ENCODE data around the gene SLC6A11. TPM values are rescaled to one million over a fixed set of nuclear protein-coding genes. Genes with fewer than 3 reads are reported as not detected.
A peak's percentile ranks its signal among the peaks of the same experiment; 100 is the strongest.

SLC6A11 gene
- total RNA-seq, 4 donors from 2014 or later = not detected

DNA sequence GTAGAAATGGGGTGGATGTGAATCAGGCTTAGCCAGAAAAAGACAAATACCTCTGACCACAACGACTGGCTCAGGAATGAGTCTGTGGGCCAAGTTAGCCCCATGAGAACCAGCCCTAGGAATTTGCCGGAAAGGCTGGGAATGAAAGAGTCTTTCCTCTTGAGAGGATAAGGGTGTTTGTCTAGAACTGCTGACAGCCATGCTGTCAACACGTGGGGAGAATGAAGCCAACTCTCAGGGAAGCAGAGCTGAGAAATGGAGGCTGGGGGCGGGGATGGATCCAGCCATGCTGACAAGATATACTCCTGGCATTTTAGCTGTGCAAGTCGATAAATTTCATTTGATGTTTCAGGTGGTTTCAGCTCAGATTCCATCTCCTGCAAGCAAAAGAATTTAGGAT lies 165.9 kb downstream of the SLC6A11 start:
- Histone ChIP-seq H3K4me1 (peaks cover 18 to 26% of the 10 kb centered on the region in 2 donors), H3K27me3 (no peaks in the 10 kb centered on the region), H3K27ac (no peak overlapping the region), H3K36me3 (no peaks in the 10 kb centered on the region), H3K9me3 (no peaks in the 10 kb centered on the region), H3K4me3 (replicated peaks in 1 of 3) (no peak overlapping the region)
- no peak for DNase-seq
- WGBS, 2 donors = 39 to 49% methylated on average over 5 of the region's 5 CpGs
- TF ChIP-seq POLR2A (IDR thresholded peaks at IDR 0.05) = no peak
- TF ChIP-seq, protein P1, sequence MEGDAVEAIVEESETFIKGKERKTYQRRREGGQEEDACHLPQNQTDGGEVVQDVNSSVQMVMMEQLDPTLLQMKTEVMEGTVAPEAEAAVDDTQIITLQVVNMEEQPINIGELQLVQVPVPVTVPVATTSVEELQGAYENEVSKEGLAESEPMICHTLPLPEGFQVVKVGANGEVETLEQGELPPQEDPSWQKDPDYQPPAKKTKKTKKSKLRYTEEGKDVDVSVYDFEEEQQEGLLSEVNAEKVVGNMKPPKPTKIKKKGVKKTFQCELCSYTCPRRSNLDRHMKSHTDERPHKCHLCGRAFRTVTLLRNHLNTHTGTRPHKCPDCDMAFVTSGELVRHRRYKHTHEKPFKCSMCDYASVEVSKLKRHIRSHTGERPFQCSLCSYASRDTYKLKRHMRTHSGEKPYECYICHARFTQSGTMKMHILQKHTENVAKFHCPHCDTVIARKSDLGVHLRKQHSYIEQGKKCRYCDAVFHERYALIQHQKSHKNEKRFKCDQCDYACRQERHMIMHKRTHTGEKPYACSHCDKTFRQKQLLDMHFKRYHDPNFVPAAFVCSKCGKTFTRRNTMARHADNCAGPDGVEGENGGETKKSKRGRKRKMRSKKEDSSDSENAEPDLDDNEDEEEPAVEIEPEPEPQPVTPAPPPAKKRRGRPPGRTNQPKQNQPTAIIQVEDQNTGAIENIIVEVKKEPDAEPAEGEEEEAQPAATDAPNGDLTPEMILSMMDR (IDR thresholded peaks at IDR 0.05) = no peak
- intact Hi-C loops (cut with DNase I) = no loop called here

DNA sequence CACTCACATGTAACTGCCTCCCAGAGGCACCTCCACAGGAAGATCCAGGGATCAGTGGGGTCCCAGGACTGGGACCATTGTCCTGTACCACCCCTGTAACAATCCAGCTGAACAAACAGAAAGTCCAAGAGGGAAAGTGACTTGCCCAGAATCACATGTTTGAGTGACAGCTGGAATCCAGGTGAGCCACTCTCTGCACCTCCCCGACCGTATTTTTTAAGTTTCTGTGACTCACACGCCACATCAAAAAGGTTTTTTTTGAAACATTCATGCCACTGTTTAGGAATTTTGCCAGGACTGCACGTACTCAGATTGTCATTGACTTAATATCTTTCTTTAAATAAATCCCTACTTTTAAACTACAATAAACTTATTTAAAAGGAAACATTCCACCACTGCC lies 166.8 kb downstream of the SLC6A11 start:
- intact Hi-C loops (cut with DNase I) = no loop called here
- H3K4me3 ChIP-seq (replicated peaks in 1 of 3) = no peak overlapping the region
- TF ChIP-seq POLR2A (IDR thresholded peaks at IDR 0.05) = no peak
- TF ChIP-seq, protein P1 (IDR thresholded peaks at IDR 0.05) = no peak
- H3K27ac ChIP-seq = no peak overlapping the region
- 6 to 9% methylated on average over 4 of the region's 4 CpGs for WGBS, 2 donors
- H3K27me3 ChIP-seq = no peaks in the 10 kb centered on the region
- DNase-seq = no peak
- no peaks in the 10 kb centered on the region for H3K36me3 ChIP-seq
- no peaks in the 10 kb centered on the region for H3K9me3 ChIP-seq
- peaks cover 18 to 26% of the 10 kb centered on the region in 2 donors for H3K4me1 ChIP-seq

DNA sequence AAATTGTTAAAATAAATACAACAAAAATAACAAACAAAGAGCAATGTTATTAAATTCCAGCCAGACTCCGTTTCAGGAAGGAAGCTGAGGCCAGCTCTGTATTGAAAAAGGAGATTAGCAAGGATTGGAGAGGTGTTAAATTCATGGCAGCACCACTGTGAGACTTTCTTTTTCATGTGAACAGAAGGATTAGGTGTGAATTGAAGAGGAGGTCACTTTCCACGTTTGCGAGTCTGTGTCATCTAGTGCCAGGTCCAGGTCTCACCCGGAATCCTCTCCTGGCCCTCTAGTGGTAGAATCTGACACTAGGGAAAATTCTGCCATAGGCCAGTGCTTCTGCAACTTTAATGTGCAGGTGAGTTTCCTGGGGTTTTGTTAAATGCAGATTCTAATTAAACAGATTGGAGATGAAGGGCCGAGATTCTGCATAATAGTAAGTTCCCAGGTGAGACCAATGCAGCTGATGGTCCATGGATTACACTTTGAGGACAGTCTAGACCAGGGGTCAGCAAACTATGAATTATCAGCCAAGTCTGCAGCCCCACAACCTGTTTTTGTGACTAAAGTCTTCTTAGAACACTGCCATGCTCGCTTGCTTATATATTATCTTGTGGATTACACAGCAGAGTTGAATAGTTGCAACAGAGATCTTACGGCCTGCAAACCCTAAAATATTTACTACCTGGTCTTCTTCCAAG lies 167.3 kb downstream of the SLC6A11 start:
- intact Hi-C loops (cut with DNase I) = no loop called here
- no peaks in the 10 kb centered on the region for H3K9me3 ChIP-seq
- no peaks in the 10 kb centered on the region for H3K36me3 ChIP-seq
- H3K4me1 ChIP-seq = peaks cover 18 to 26% of the 10 kb centered on the region in 2 donors
- no peak overlapping the region for H3K27ac ChIP-seq
- no peaks in the 10 kb centered on the region for H3K27me3 ChIP-seq
- DNase-seq = peak; percentile 40
- no peak for TF ChIP-seq POLR2A (IDR thresholded peaks at IDR 0.05)
- TF ChIP-seq, protein P1 (IDR thresholded peaks at IDR 0.05) = peak; percentile 52 to 69 (median 64)
- WGBS, 2 donors = 23 to 27% methylated on average over 7 of the region's 7 CpGs
- no peak overlapping the region for H3K4me3 ChIP-seq (replicated peaks in 1 of 3)

DNA sequence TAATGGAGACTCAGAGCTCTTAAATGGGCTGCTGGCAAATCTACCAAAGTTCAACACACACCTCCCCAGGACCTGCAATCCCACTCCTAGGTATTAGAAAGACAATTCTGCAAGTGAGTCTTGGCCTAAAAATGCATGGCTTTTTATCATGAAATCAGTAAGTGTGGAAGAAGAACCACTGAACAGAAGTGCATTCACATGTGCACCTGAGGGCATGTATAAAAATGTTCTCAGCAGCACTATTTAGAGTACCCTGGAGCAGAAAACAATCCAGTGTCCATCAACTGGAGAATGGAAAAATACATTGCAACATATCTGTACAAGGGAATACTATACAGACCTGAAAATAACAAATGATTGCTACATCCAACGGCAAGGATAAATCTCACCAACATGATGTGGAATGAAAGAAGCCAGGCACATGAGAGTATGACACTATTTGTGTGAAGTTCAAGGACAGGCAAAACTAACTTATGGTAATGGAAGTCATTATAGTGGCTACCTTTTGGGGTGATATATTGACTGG lies 168.4 kb downstream of the SLC6A11 start:
- no peak overlapping the region for H3K4me3 ChIP-seq (replicated peaks in 1 of 3)
- no peaks in the 10 kb centered on the region for H3K36me3 ChIP-seq
- H3K27me3 ChIP-seq = no peaks in the 10 kb centered on the region
- 93 to 94% methylated on average over 1 of the region's 1 CpG for WGBS, 2 donors
- no peak for DNase-seq
- H3K4me1 ChIP-seq = peaks cover 18 to 26% of the 10 kb centered on the region in 2 donors
- no peak for TF ChIP-seq POLR2A (IDR thresholded peaks at IDR 0.05)
- TF ChIP-seq, protein P1 (IDR thresholded peaks at IDR 0.05) = no peak
- intact Hi-C loops (cut with DNase I) = no loop called here
- H3K9me3 ChIP-seq = no peaks in the 10 kb centered on the region
- no peak overlapping the region for H3K27ac ChIP-seq

DNA sequence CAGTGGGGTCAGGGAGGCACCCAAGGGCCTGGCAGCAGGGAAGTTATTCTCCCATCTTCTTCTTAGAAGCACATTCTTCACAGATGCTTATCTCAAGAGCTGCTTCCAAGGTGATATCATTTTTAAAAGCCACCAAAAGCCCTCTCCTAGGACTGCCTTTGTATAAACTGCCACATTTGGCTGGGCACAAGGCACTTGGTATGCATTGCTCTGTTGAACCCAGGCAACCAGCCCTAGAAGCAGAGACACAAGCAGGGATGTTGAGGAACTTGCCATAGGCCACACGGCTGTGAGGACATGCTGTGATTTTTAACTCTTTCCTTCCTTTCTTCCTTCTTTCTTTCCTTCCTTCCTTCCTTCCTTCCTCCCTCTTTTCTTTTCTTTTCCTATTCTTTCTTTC lies 169.2 kb downstream of the SLC6A11 start:
- peak; percentile 52 to 56 for DNase-seq
- peaks cover 18 to 26% of the 10 kb centered on the region in 2 donors for H3K4me1 ChIP-seq
- no peaks in the 10 kb centered on the region for H3K36me3 ChIP-seq
- intact Hi-C loops (cut with DNase I) = no loop called here
- H3K27me3 ChIP-seq = no peaks in the 10 kb centered on the region
- WGBS, 2 donors = 10 to 29% methylated on average over 1 of the region's 1 CpG
- no peak for TF ChIP-seq POLR2A (IDR thresholded peaks at IDR 0.05)
- TF ChIP-seq, protein P1 (IDR thresholded peaks at IDR 0.05) = no peak
- H3K4me3 ChIP-seq (replicated peaks in 1 of 3) = no peak overlapping the region
- H3K27ac ChIP-seq = no peak overlapping the region
- H3K9me3 ChIP-seq = no peaks in the 10 kb centered on the region
